B cell (primary cell): ENCODE data around the gene MAGI2. TPM values are rescaled to one million over a fixed set of nuclear protein-coding genes. Genes with fewer than 3 reads are reported as not detected.

Experiments used
- ATAC-seq: fragments of 200-7000 bp; cut with Tn5 transposase; one replicate; pipeline ENCODE4 v1.10.0; 2021; ENCODE audit warnings: low read depth, mild to moderate bottlenecking, moderate number of reproducible peaks, moderate library complexity
- CTCF ChIA-PET: fragments of 350-600 bp; sonication (Branson Sonifier 250); formaldehyde crosslinking; loops from one replicate; lab custom pipeline; 2021; ENCODE audit warnings: antibody characterized with exemption, inconsistent platforms; lab: Charles Lee
- POLR2A ChIA-PET: fragments of 350-600 bp; sonication (Branson Sonifier 250); formaldehyde crosslinking; loops from one replicate; lab custom pipeline; 2021; ENCODE audit warnings: antibody characterized with exemption; lab: Charles Lee
- DNase-seq: peaks from one replicate; pipeline ENCODE4 v3.0.0; 2013
- H2AFZ ChIP-seq: 2 replicates; pipeline ENCODE4 v1.6.1; 2012; ENCODE audit warnings: mild to moderate bottlenecking, low read depth, low read length; ENCODE audit not compliant: insufficient read depth, poor library complexity, severe bottlenecking
- H3K27ac ChIP-seq, 2 donors: 1 replicate in 1 of 2; 2 replicates in 1 of 2; pipeline ENCODE4 v1.5.1; 2012 to 2013; ENCODE audit warnings: low read length in 2 of 2, mild to moderate bottlenecking in 2 of 2, moderate library complexity in 1 of 2
- H3K27me3 ChIP-seq, 4 experiments: fragments of 200-600 bp in 1 of 4; sonication (generic) in 1 of 4; replicated peaks in 1 of 4; 1 replicate in 2 of 4; 2 replicates in 2 of 4; pipeline versions ENCODE4 v1.6.1 to v1.7.0; 2013 to 2016; ENCODE audit warnings: low read length in 3 of 4, mild to moderate bottlenecking in 2 of 4, mixed read lengths in 1 of 4, moderate library complexity in 1 of 4; ENCODE audit not compliant: insufficient read depth in 4 of 4, control insufficient read depth in 3 of 4; ENCODE audit errors: control extremely low read depth in 1 of 4
- H3K36me3 ChIP-seq, 2 experiments: replicated peaks in 1 of 2; 1 replicate in 1 of 2; 2 replicates in 1 of 2; pipeline versions ENCODE4 v1.6.1 to v1.7.1; 2013; ENCODE audit warnings: low read length in 1 of 2; ENCODE audit not compliant: insufficient read depth in 2 of 2, control insufficient read depth in 1 of 2; ENCODE audit errors: control extremely low read depth in 1 of 2, extremely low read depth in 1 of 2
- H3K4me1 ChIP-seq, 2 donors: fragments of 200-600 bp in 1 of 2; sonication (generic) in 1 of 2; 1 replicate in 1 of 2; 2 replicates in 1 of 2; pipeline versions ENCODE4 v1.5.1 to v1.6.1; 2013 to 2017; ENCODE audit warnings: low read length in 2 of 2; ENCODE audit not compliant: control insufficient read depth in 2 of 2, insufficient read depth in 2 of 2
- H3K4me2 ChIP-seq: replicated peaks from 2 replicates; pipeline ENCODE3; 2012; ENCODE audit warnings: mild to moderate bottlenecking, low read depth, low read length; ENCODE audit not compliant: poor library complexity, severe bottlenecking
- H3K4me3 ChIP-seq, 5 experiments: fragments of 200-600 bp in 1 of 5; sonication (generic) in 1 of 5; 1 replicate in 3 of 5; 2 replicates in 2 of 5; pipeline versions ENCODE4 v1.5.1 to v1.7.0; 2011 to 2016; ENCODE audit warnings: low read length in 4 of 5, mild to moderate bottlenecking in 4 of 5, low read depth in 2 of 5, control low read depth in 1 of 5, moderate library complexity in 1 of 5; ENCODE audit not compliant: insufficient read depth in 1 of 5; ENCODE audit errors: control extremely low read depth in 1 of 5, extremely low read depth in 1 of 5
- H3K79me2 ChIP-seq: fragments of 200-600 bp; sonication (generic); one replicate; pipeline ENCODE4 v1.6.0; 2016; ENCODE audit warnings: low read length; ENCODE audit not compliant: control insufficient read depth, insufficient read depth
- H3K9ac ChIP-seq: fragments of 200-600 bp; sonication (generic); 2 replicates; pipeline ENCODE4 v1.6.1; 2017; ENCODE audit warnings: mild to moderate bottlenecking, low read length, moderate library complexity
- H3K9me3 ChIP-seq, 3 donors: one replicate each; pipeline versions ENCODE4 v1.6.1 to v1.7.1; 2013; ENCODE audit warnings: low read length in 2 of 3; ENCODE audit not compliant: control insufficient read depth in 2 of 3, insufficient read depth in 1 of 3; ENCODE audit errors: control extremely low read depth in 1 of 3
- H4K20me1 ChIP-seq: 2 replicates; pipeline ENCODE4 v1.6.0; 2012; ENCODE audit warnings: mild to moderate bottlenecking, low read length; ENCODE audit not compliant: insufficient read depth, control insufficient read depth, poor library complexity, severe bottlenecking
- H3K27ac Mint-ChIP-seq: one replicate; pipeline ENCODE4 v1.8.0; 2021; ENCODE audit warnings: mixed read lengths
- H3K27me3 Mint-ChIP-seq: one replicate; pipeline ENCODE4 v1.8.0; 2021; ENCODE audit warnings: mixed read lengths
- H3K4me1 Mint-ChIP-seq: one replicate; pipeline ENCODE4 v1.8.0; 2021; ENCODE audit warnings: mixed read lengths
- H3K4me3 Mint-ChIP-seq: one replicate; pipeline ENCODE4 v1.8.0; 2021; ENCODE audit warnings: mixed read lengths
- H3K9me3 Mint-ChIP-seq: one replicate; pipeline ENCODE4 v1.8.0; 2022; ENCODE audit warnings: mixed read lengths; ENCODE audit not compliant: insufficient read depth
- CTCF ChIP-seq: fragments of 200-600 bp; IDR thresholded peaks from one replicate; pipeline ENCODE4 v1.8.0; 2022; ENCODE audit warnings: antibody characterized with exemption, mild to moderate bottlenecking
- EZH2 ChIP-seq: IDR thresholded peaks from 2 replicates; pipeline ENCODE4 v1.6.1; 2012; ENCODE audit warnings: borderline replicate concordance, low read depth, mild to moderate bottlenecking, moderate library complexity, low read length; ENCODE audit not compliant: insufficient read depth, poor library complexity, severe bottlenecking
- WGBS: methylation state at CpG from one replicate; pipeline ENCODE4 v1.1.5; 2013; ENCODE audit warnings: missing lambda C conversion rate; ENCODE audit not compliant: insufficient coverage; 5-methylcytosine and 5-hydroxymethylcytosine counted together
- intact Hi-C: fragments of 100-400 bp; cut with micrococcal nuclease; formaldehyde crosslinking; loops from one replicate; pipeline ENCODE4 v1.10.0; 2022
- polyA plus RNA-seq: library from polyadenylated mRNA; depleted of rRNA; stranded (reverse); fragments of >200 nt; gene quantifications from 2 replicates; pipeline ENCODE4 v1.2.3, GENCODE V29; 2012
- total RNA-seq, 2 donors: library from RNA; stranded (reverse); fragments of 120-200 nt in 1 of 2; gene quantifications; 1 replicate in 1 of 2; 2 replicates in 1 of 2; pipeline versions ENCODE4 v1.2.3 to v1.2.4, GENCODE V29; 2013 to 2022

The MAGI2 gene
- total and polyA plus RNA-seq, 2 donors (not counting 1 experiment from before 2014, with no cell fraction given): 0.16 to 0.64 TPM

GRCh38 chr7:78993341-78993740, 460.1 kb downstream of the MAGI2 start:
- TF ChIP-seq EZH2 (no peak), CTCF (no peak)
- Mint-ChIP-seq H3K4me3 (no peak overlapping the region), H3K9me3 (no peaks in the 10 kb centered on the region), H3K27ac (no peak overlapping the region), H3K27me3 (no peaks in the 10 kb centered on the region), H3K4me1 (no peaks in the 10 kb centered on the region)
- Histone ChIP-seq H4K20me1 (no peaks in the 10 kb centered on the region), H2AFZ (no peak overlapping the region), H3K4me1 (no peaks in the 10 kb centered on the region), H3K27ac (no peak overlapping the region), H3K4me2 (no peak overlapping the region), H3K4me3 (no peak overlapping the region), H3K79me2 (no peaks in the 10 kb centered on the region), H3K27me3 (no peaks in the 10 kb centered on the region), H3K36me3 (no peaks in the 10 kb centered on the region), H3K9me3 (no peaks in the 10 kb centered on the region), H3K9ac (no peak overlapping the region)
- intact Hi-C loops: no loop called here
- DNase-seq: no peak
- POLR2A ChIA-PET: no interaction called here
- CTCF ChIA-PET: no interaction called here
- ATAC-seq: no peak

DNA sequence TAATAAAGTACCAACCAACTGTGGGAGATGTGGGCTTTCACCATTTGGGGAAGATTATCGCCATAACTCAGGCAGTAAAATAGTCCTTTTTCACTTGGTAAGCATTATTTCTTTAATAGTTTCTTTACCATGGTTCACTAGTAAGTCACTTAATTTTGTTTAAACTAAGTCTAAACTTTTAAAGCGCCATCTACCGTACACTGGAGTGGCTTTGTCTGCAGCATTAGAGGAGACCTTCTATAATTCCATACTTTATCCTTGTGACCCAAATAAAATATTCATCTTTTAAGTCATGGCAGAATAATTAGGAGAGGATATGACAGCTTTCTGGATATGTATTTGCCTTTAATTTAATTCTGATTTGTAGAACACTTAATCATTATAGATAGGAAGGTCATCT, 468.0 kb downstream of the MAGI2 start:
- no peak overlapping the region for H3K4me2 ChIP-seq
- no peak overlapping the region for H3K27ac Mint-ChIP-seq
- WGBS: no CpG with 5 or more reads among the region's 3 CpGs
- POLR2A ChIA-PET: no interaction called here
- H3K4me3 Mint-ChIP-seq: no peak overlapping the region
- intact Hi-C loops: no loop called here
- TF ChIP-seq CTCF (no peak), EZH2 (no peak)
- no peaks in the 10 kb centered on the region for H3K79me2 ChIP-seq
- no peaks in the 10 kb centered on the region for H4K20me1 ChIP-seq
- H3K27me3 Mint-ChIP-seq: no peaks in the 10 kb centered on the region
- no peaks in the 10 kb centered on the region for H3K36me3 ChIP-seq
- H2AFZ ChIP-seq: no peak overlapping the region
- no peaks in the 10 kb centered on the region for H3K4me1 ChIP-seq
- DNase-seq (no peak), ATAC-seq (no peak)
- peaks cover 2% of the 10 kb centered on the region for H3K9me3 Mint-ChIP-seq
- no peak overlapping the region for H3K27ac ChIP-seq
- no peak overlapping the region for H3K4me3 ChIP-seq
- H3K4me1 Mint-ChIP-seq: no peaks in the 10 kb centered on the region
- no peaks in the 10 kb centered on the region for H3K9me3 ChIP-seq
- no peaks in the 10 kb centered on the region for H3K27me3 ChIP-seq
- CTCF ChIA-PET: no interaction called here
- no peak overlapping the region for H3K9ac ChIP-seq
